HEK293 (cell line): ENCODE data around the gene SEMA3F.

Experiments used
- CTCF ChIA-PET: fragments of 350-600 bp; formaldehyde crosslinking; extraction: SDS; loops from one replicate; lab custom pipeline; 2021; ENCODE audit warnings: antibody characterized with exemption; lab: Yijun Ruan, JAX
- POLR2A ChIA-PET: fragments of 300-600 bp; formaldehyde crosslinking; extraction: SDS; loops from one replicate; lab custom pipeline; 2020; ENCODE audit warnings: antibody characterized with exemption, inconsistent platforms; lab: Yijun Ruan, JAX
- H3K27ac ChIP-seq: fragments of 200-500 bp; sonication (Bioruptor generic); 2 replicates; pipeline ENCODE4 v1.5.1; 2014; ENCODE audit warnings: low read depth, low read length, control low read depth, inconsistent platforms; ENCODE audit errors: extremely low read depth
- H3K36me3 ChIP-seq, 2 experiments: fragments of 200-500 bp in 1 of 2; sonication (Bioruptor generic) in 1 of 2; 1 replicate in 1 of 2; 2 replicates in 1 of 2; pipeline ENCODE4 v1.5.1; 2014 to 2017; ENCODE audit warnings: inconsistent platforms in 2 of 2, low read length in 2 of 2; ENCODE audit not compliant: control insufficient read depth in 2 of 2, insufficient read depth in 1 of 2
- H3K4me1 ChIP-seq: fragments of 200-500 bp; sonication (Bioruptor generic); 2 replicates; pipeline ENCODE4 v1.5.1; 2014; ENCODE audit warnings: mild to moderate bottlenecking, low read length, inconsistent platforms; ENCODE audit not compliant: control insufficient read depth, insufficient read depth
- H3K4me3 ChIP-seq: 2 replicates; pipeline ENCODE4 v1.5.1; 2011; ENCODE audit warnings: low read depth, mild to moderate bottlenecking, control low read depth, low read length, moderate library complexity
- H3K9me3 ChIP-seq: fragments of 200-500 bp; sonication (Bioruptor generic); 2 replicates; pipeline ENCODE4 v1.5.1; 2014; ENCODE audit warnings: low read depth, low read length, inconsistent platforms; ENCODE audit not compliant: control insufficient read depth, insufficient read depth
- CTCF ChIP-seq: fragments of 450-650 bp; formaldehyde crosslinking; IDR thresholded peaks from 2 replicates; pipeline ENCODE4 v1.5.1; 2016; ENCODE audit warnings: missing biosample characterization, missing genetic modification characterization
- HOXA7 ChIP-seq: sonication (generic); formaldehyde crosslinking; IDR thresholded peaks from 2 replicates; pipeline ENCODE4 v1.8.1; 2022; ENCODE audit warnings: missing genetic modification reagents, borderline replicate concordance
- PRDM10 ChIP-seq: fragments of 450-650 bp; formaldehyde crosslinking; IDR thresholded peaks from 2 replicates; pipeline ENCODE4 v1.5.1; 2016; ENCODE audit warnings: missing biosample characterization, missing genetic modification characterization
- ZBTB17 ChIP-seq: fragments of 450-650 bp; formaldehyde crosslinking; IDR thresholded peaks from 2 replicates; pipeline ENCODE4 v1.5.1; 2016; ENCODE audit warnings: missing biosample characterization, missing genetic modification characterization
- ZBTB6 ChIP-seq: fragments of 450-650 bp; formaldehyde crosslinking; IDR thresholded peaks from 2 replicates; pipeline ENCODE4 v1.5.1; 2017; ENCODE audit warnings: missing biosample characterization, missing genetic modification characterization
- ZNF223 ChIP-seq: fragments of 450-650 bp; formaldehyde crosslinking; IDR thresholded peaks from 2 replicates; pipeline ENCODE4 v1.5.1; 2016; ENCODE audit warnings: missing biosample characterization, missing genetic modification characterization
- ZNF341 ChIP-seq: fragments of 450-650 bp; formaldehyde crosslinking; IDR thresholded peaks from 2 replicates; pipeline ENCODE4; 2016; ENCODE audit warnings: low read depth, missing biosample characterization, missing genetic modification characterization
- ZNF391 ChIP-seq: fragments of 450-650 bp; formaldehyde crosslinking; IDR thresholded peaks from 2 replicates; pipeline ENCODE4 v1.5.1; 2016; ENCODE audit warnings: low read depth, missing biosample characterization, missing genetic modification characterization, borderline replicate concordance
- ZNF518A ChIP-seq: fragments of 450-650 bp; formaldehyde crosslinking; conservative IDR thresholded peaks from 2 replicates; pipeline ENCODE4 v1.5.1; 2016; ENCODE audit warnings: low read depth, missing biosample characterization, missing genetic modification characterization
- ZNF544 ChIP-seq: fragments of 450-650 bp; formaldehyde crosslinking; IDR thresholded peaks from 2 replicates; pipeline ENCODE4 v1.5.0; 2017; ENCODE audit warnings: missing biosample characterization, missing genetic modification characterization
- ZNF560 ChIP-seq: fragments of 450-650 bp; formaldehyde crosslinking; IDR thresholded peaks from 2 replicates; pipeline ENCODE4 v1.5.1; 2017; ENCODE audit warnings: missing biosample characterization, missing genetic modification characterization, borderline replicate concordance
- ZNF580 ChIP-seq: fragments of 450-650 bp; formaldehyde crosslinking; IDR thresholded peaks from 2 replicates; pipeline ENCODE4 v1.5.1; 2016; ENCODE audit warnings: missing biosample characterization, missing genetic modification characterization
- ZNF658 ChIP-seq: fragments of 450-650 bp; formaldehyde crosslinking; IDR thresholded peaks from 2 replicates; pipeline ENCODE4; 2016; ENCODE audit warnings: missing biosample characterization, missing genetic modification characterization
- ZNF707 ChIP-seq: fragments of 450-650 bp; formaldehyde crosslinking; IDR thresholded peaks from 2 replicates; pipeline ENCODE4 v1.5.1; 2016; ENCODE audit warnings: missing biosample characterization, missing genetic modification characterization
- ZNF791 ChIP-seq: fragments of 450-650 bp; formaldehyde crosslinking; IDR thresholded peaks from 2 replicates; pipeline ENCODE4 v1.5.1; 2016; ENCODE audit warnings: missing biosample characterization, missing genetic modification characterization

SEMA3F gene

GRCh38 chr3:50139718-50140423 is 15.3 kb upstream of the SEMA3F start (continued):
- TF ChIP-seq ZNF518A (tag by site-specific recombination) (no peak), ZNF544 (tag by site-specific recombination) (no peak), HOXA7 (CRISPR knock-in tag) (no peak), ZNF658 (tag by site-specific recombination) (no peak), ZNF791 (tag by site-specific recombination) (no peak), ZNF580 (no peak), ZBTB17 (tag by site-specific recombination) (no peak), ZNF341 (tag by site-specific recombination) (peak; percentile 64), ZNF560 (tag by site-specific recombination) (no peak)

- Histone ChIP-seq H3K4me1 (peaks cover 3% of the 10 kb centered on the region; the same call in 1 of the 2 replicates), H3K9me3 (no peaks in the 10 kb centered on the region), H3K4me3 (no peak overlapping the region), H3K27ac (no peak overlapping the region), H3K36me3 (no peaks in the 10 kb centered on the region)
- TF ChIP-seq ZNF223 (tag by site-specific recombination) (0 out of 2 replicates have a peak, but pooled peaks have one; percentile 46), ZNF544 (tag by site-specific recombination) (no peak)
- ChIA-PET POLR2A (no interaction called here), CTCF (no interaction called here)
Measured at GRCh38 chr3:50140990-50141389, 14.1 kb upstream of the SEMA3F start.

GRCh38 chr3:50146316-50146901 is 8.7 kb upstream of the SEMA3F start:
- POLR2A ChIA-PET: no interaction called here
- Histone ChIP-seq H3K4me3 (no peak overlapping the region), H3K4me1 (no peaks in the 10 kb centered on the region), H3K9me3 (no peaks in the 10 kb centered on the region), H3K27ac (no peak overlapping the region), H3K36me3 (no peaks in the 10 kb centered on the region)
- CTCF ChIA-PET: no interaction called here
- TF ChIP-seq ZNF391 (tag by site-specific recombination): no peak
- 0 out of 2 replicates have a peak, but pooled peaks have one; percentile 29 for TF ChIP-seq ZBTB6 (tag by site-specific recombination)
- TF ChIP-seq PRDM10 (tag by site-specific recombination): peak; percentile 80
- no peak for TF ChIP-seq ZNF707 (tag by site-specific recombination)
- TF ChIP-seq CTCF: peak; percentile 59
